K562 (cell line): ENCODE results near the gene RNF207. TPM values are rescaled to one million over a fixed set of nuclear protein-coding genes. Genes with fewer than 3 reads are reported as not detected.

ENCODE experiments used
- CAMTA2 ChIP-seq: fragments of 250-450 bp; sonication (Bioruptor Pico); conservative IDR thresholded peaks from 2 replicates; pipeline ENCODE4 v1.5.1; 2022
- DDX20 ChIP-seq: fragments of 450-650 bp; IDR thresholded peaks from 2 replicates; pipeline ENCODE4 v1.6.1; 2016; ENCODE audit warnings: missing genetic modification characterization, low read depth, mild to moderate bottlenecking, missing compliant biosample characterization, moderate library complexity
- GABPB2 ChIP-seq: fragments of 250-450 bp; sonication (Bioruptor Pico); conservative IDR thresholded peaks from 2 replicates; pipeline ENCODE4 v1.5.1; 2021; ENCODE audit warnings: mild to moderate bottlenecking
- KLF1 ChIP-seq: fragments of 450-650 bp; IDR thresholded peaks from 2 replicates; pipeline ENCODE4 v1.6.1; 2016; ENCODE audit warnings: missing genetic modification characterization, missing compliant biosample characterization
- MAFK ChIP-seq: IDR thresholded peaks from 2 replicates; pipeline ENCODE4 v1.6.1; 2011; ENCODE audit warnings: low read length, improper control_type of control experiment
- RBFOX2 ChIP-seq: fragments of 200-400 bp; formaldehyde crosslinking; IDR thresholded peaks from 2 replicates; pipeline ENCODE4 v1.6.1; 2017; ENCODE audit warnings: low read depth, mild to moderate bottlenecking, low read length, moderate library complexity
- SUPT5H ChIP-seq: fragments of 450-650 bp; IDR thresholded peaks from 2 replicates; pipeline ENCODE4 v1.6.1; 2016
- ZNF347 ChIP-seq: fragments of 450-650 bp; formaldehyde crosslinking; IDR thresholded peaks from 2 replicates; pipeline ENCODE4 v1.4.0; 2020; ENCODE audit warnings: low read depth, mild to moderate bottlenecking, moderate library complexity
- ZNF354B ChIP-seq: fragments of 250-450 bp; sonication (Bioruptor Pico); IDR thresholded peaks from 2 replicates; pipeline ENCODE4 v1.4.0; 2020
- ZNF830 ChIP-seq: fragments of 250-450 bp; sonication (Bioruptor Pico); IDR thresholded peaks from 2 replicates; pipeline ENCODE4 v1.5.0; 2021; ENCODE audit warnings: mild to moderate bottlenecking
- polyA plus RNA-seq, 8 experiments: library from polyadenylated mRNA; depleted of rRNA in 4 of 8; stranded (reverse) in 5 of 8; unstranded in 3 of 8; fragments of >200 nt; fragmentation: Nextera tagmentation in 2 of 8; fragmentation: Illumina TruSeq in 1 of 8; extraction: Ambion mirVana in 2 of 8; extraction: Trizol in 1 of 8; gene quantifications; 2 replicates each; pipeline versions ENCODE4 v1.2.1 to v1.2.3, GENCODE V29; 2011 to 2014; ENCODE audit warnings: inconsistent platforms in 1 of 8, missing spikeins in 1 of 8
- total RNA-seq, 7 experiments: library from RNA; depleted of rRNA in 6 of 7; stranded (reverse); fragments of >200 nt in 6 of 7; fragmentation: Illumina TruSeq in 2 of 7; extraction: Trizol in 2 of 7; gene quantifications; 2 replicates each; pipeline versions ENCODE4 v1.2.1 to v1.2.3, GENCODE V29; 2011 to 2021; ENCODE audit warnings: low replicate concordance in 1 of 7
- TF ChIP-seq, protein P1 (sequence below): fragments of 450-650 bp; IDR thresholded peaks from 2 replicates; pipeline ENCODE4 v1.6.1; 2017; ENCODE audit warnings: mild to moderate bottlenecking, moderate library complexity
- TF ChIP-seq, protein P2 (sequence below): fragments of 250-450 bp; sonication (Bioruptor Pico); IDR thresholded peaks from 2 replicates; pipeline ENCODE4 v1.5.0; 2020; ENCODE audit warnings: mild to moderate bottlenecking, borderline replicate concordance
- TF ChIP-seq, protein P3 (sequence below): fragments of 450-650 bp; conservative IDR thresholded peaks from 2 replicates; pipeline ENCODE4 v1.6.1; 2016; ENCODE audit warnings: missing genetic modification characterization, low read depth, mild to moderate bottlenecking, control low read depth, missing compliant biosample characterization
- TF ChIP-seq, protein P4 (sequence below): fragments of 250-450 bp; sonication (Bioruptor Pico); IDR thresholded peaks from 2 replicates; pipeline ENCODE4 v1.8.0; 2022; ENCODE audit warnings: inconsistent platforms, mild to moderate bottlenecking, moderate library complexity, borderline replicate concordance
- TF ChIP-seq, protein P5 (sequence below): fragments of 250-450 bp; sonication (Bioruptor Pico); IDR thresholded peaks from 2 replicates; pipeline ENCODE4 v1.8.0; 2021; ENCODE audit warnings: moderate library complexity, mild to moderate bottlenecking, inconsistent platforms
- TF ChIP-seq, protein P6 (sequence below): fragments of 250-450 bp; sonication (Bioruptor Pico); IDR thresholded peaks from 2 replicates; pipeline ENCODE4 v1.4.0; 2020; ENCODE audit warnings: mild to moderate bottlenecking

Gene RNF207
- total and polyA plus RNA-seq, 9 of the 15 experiments (the other 6 are each of a cell fraction or from before 2014, with no cell fraction given) = 2.7 to 30.6 (median 12.9) TPM

DNA sequence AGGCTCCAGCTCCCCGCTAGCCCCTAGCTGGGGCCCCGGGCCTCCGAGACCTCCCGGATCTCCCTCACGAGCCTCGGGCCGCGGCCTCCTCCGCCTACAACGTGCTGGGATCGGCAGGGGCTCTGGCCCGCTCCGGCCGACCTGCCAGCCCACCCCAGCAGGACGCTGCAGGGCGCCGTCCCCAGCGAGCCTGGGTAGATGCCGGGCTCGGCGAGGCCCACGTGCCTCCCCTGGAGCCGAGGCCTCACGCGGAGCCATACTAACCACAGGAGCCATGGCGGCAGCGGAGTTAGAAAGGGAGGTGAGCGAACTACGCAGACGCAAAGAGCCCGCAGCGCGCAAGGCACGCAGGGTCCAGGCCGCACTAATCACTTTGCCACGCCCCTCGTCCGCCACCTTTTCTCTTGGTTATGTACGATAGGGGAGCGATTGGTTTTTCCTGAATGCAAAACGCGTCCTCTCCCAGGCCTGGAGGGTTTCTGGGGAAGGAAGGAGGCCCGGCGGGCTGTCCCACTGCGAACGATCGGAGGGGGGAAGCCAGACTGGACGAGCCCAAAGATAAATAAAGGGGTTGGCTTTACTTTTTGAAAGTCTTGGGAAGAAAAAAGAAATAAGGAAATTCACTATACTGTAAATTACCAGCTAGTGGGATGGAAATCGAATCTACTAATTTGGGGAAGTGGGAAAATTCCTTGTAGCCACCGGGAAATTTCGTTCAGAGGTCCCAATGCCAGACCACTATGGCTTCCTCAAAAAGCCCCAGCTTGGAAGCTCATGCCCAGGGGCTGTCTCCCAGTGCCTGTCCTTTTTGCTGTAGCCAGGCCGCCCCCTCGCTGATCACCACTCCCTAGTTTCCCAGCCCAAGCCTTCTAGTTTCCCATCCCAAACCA lies 6.4 kb upstream of the RNF207 start, which contains the start of gene RPL22 (continued):
- TF ChIP-seq, protein P1, sequence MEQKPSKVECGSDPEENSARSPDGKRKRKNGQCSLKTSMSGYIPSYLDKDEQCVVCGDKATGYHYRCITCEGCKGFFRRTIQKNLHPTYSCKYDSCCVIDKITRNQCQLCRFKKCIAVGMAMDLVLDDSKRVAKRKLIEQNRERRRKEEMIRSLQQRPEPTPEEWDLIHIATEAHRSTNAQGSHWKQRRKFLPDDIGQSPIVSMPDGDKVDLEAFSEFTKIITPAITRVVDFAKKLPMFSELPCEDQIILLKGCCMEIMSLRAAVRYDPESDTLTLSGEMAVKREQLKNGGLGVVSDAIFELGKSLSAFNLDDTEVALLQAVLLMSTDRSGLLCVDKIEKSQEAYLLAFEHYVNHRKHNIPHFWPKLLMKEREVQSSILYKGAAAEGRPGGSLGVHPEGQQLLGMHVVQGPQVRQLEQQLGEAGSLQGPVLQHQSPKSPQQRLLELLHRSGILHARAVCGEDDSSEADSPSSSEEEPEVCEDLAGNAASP = no peak
- TF ChIP-seq KLF1 (tag) = peak; percentile 66; the same call in 1 of the 2 replicates
- TF ChIP-seq, protein P2, sequence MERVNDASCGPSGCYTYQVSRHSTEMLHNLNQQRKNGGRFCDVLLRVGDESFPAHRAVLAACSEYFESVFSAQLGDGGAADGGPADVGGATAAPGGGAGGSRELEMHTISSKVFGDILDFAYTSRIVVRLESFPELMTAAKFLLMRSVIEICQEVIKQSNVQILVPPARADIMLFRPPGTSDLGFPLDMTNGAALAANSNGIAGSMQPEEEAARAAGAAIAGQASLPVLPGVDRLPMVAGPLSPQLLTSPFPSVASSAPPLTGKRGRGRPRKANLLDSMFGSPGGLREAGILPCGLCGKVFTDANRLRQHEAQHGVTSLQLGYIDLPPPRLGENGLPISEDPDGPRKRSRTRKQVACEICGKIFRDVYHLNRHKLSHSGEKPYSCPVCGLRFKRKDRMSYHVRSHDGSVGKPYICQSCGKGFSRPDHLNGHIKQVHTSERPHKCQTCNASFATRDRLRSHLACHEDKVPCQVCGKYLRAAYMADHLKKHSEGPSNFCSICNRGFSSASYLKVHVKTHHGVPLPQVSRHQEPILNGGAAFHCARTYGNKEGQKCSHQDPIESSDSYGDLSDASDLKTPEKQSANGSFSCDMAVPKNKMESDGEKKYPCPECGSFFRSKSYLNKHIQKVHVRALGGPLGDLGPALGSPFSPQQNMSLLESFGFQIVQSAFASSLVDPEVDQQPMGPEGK (CRISPR knock-in tag) = 0 out of 2 replicates have a peak, but pooled peaks have one; percentile 66
- TF ChIP-seq GABPB2 = no peak
- TF ChIP-seq RBFOX2 = peak; percentile 100
- peak; percentile 21; the same call in 1 of the 2 replicates for TF ChIP-seq MAFK
- TF ChIP-seq SUPT5H = peak; percentile 97
- TF ChIP-seq, protein P3, sequence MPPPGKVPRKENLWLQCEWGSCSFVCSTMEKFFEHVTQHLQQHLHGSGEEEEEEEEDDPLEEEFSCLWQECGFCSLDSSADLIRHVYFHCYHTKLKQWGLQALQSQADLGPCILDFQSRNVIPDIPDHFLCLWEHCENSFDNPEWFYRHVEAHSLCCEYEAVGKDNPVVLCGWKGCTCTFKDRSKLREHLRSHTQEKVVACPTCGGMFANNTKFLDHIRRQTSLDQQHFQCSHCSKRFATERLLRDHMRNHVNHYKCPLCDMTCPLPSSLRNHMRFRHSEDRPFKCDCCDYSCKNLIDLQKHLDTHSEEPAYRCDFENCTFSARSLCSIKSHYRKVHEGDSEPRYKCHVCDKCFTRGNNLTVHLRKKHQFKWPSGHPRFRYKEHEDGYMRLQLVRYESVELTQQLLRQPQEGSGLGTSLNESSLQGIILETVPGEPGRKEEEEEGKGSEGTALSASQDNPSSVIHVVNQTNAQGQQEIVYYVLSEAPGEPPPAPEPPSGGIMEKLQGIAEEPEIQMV (tag) = 0 out of 2 replicates have a peak, but pooled peaks have one; percentile 6
- no peak for TF ChIP-seq ZNF830 (CRISPR knock-in tag)
- 0 out of 2 replicates have a peak, but pooled peaks have one; percentile 22 for TF ChIP-seq ZNF347 (CRISPR knock-in tag)
- no peak for TF ChIP-seq ZNF354B (CRISPR knock-in tag)
- TF ChIP-seq, protein P4, sequence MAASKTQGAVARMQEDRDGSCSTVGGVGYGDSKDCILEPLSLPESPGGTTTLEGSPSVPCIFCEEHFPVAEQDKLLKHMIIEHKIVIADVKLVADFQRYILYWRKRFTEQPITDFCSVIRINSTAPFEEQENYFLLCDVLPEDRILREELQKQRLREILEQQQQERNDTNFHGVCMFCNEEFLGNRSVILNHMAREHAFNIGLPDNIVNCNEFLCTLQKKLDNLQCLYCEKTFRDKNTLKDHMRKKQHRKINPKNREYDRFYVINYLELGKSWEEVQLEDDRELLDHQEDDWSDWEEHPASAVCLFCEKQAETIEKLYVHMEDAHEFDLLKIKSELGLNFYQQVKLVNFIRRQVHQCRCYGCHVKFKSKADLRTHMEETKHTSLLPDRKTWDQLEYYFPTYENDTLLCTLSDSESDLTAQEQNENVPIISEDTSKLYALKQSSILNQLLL (CRISPR knock-in tag) = no peak
- TF ChIP-seq, protein P5, sequence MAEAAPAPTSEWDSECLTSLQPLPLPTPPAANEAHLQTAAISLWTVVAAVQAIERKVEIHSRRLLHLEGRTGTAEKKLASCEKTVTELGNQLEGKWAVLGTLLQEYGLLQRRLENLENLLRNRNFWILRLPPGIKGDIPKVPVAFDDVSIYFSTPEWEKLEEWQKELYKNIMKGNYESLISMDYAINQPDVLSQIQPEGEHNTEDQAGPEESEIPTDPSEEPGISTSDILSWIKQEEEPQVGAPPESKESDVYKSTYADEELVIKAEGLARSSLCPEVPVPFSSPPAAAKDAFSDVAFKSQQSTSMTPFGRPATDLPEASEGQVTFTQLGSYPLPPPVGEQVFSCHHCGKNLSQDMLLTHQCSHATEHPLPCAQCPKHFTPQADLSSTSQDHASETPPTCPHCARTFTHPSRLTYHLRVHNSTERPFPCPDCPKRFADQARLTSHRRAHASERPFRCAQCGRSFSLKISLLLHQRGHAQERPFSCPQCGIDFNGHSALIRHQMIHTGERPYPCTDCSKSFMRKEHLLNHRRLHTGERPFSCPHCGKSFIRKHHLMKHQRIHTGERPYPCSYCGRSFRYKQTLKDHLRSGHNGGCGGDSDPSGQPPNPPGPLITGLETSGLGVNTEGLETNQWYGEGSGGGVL (CRISPR knock-in tag) = no peak
- TF ChIP-seq, protein P6, sequence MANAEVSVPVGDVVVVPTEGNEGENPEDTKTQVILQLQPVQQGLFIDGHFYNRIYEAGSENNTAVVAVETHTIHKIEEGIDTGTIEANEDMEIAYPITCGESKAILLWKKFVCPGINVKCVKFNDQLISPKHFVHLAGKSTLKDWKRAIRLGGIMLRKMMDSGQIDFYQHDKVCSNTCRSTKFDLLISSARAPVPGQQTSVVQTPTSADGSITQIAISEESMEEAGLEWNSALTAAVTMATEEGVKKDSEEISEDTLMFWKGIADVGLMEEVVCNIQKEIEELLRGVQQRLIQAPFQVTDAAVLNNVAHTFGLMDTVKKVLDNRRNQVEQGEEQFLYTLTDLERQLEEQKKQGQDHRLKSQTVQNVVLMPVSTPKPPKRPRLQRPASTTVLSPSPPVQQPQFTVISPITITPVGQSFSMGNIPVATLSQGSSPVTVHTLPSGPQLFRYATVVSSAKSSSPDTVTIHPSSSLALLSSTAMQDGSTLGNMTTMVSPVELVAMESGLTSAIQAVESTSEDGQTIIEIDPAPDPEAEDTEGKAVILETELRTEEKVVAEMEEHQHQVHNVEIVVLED (CRISPR knock-in tag) = peak; percentile 98
- TF ChIP-seq CAMTA2 (CRISPR knock-in tag) = no peak
- no peak for TF ChIP-seq DDX20 (tag)
